GM19468 (cell line): Measurements from ENCODE around the gene RHBG.

Experiments
- ATAC-seq: cut with Tn5 transposase; IDR thresholded peaks from one replicate; pipeline ENCODE4 v1.9.1; 2021; ENCODE audit warnings: mild to moderate bottlenecking, moderate library complexity, moderate number of reproducible peaks; ENCODE audit not compliant: unreplicated experiment; ENCODE audit errors: extremely low read depth

Gene RHBG

GRCh38 chr1:156385534-156386031, 16.6 kb downstream of the RHBG start:
- ATAC-seq: no peak

DNA sequence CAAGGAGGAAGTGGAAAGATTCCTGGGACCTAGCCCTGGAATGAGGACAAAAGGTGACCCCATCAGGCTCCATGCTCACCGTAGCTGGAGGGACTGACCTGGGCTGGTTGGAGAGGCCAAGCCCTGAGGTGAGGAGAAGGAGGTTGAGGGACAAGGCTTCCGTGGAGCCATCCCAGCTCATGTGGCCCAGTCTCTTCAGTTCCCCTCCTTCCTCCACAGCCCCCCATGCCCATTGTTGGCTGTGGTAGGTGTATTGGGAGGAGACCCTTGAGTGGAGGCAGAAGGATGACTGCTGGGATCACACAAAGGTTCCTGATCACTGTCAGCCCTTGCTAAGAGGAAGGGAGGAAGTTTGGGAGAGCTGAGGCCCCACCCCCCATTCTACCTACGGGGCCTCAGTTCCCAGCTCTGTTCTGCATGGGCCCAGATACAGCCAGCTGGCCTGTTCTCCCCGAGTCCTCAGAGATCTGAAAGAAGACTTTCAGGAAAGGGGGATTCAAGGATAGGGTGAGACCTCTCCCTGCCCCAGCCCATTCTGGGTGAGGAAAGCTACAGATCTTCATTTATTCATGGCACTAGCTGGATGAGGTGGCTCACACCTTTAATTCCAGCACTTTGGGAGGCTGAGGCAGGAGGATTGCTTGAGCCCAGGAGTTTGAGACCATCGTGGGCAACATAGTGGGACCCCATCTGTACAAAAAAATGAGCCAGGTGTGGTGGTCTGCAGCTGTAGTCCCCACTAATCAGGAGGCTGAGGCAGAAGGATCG, 17.3 kb downstream of the RHBG start:
- ATAC-seq: no peak

GRCh38 chr1:156386949-156387869, 18.2 kb downstream of the RHBG start:
- no peak for ATAC-seq

GRCh38 chr1:156387870-156388173, 18.8 kb downstream of the RHBG start:
- no peak for ATAC-seq

DNA sequence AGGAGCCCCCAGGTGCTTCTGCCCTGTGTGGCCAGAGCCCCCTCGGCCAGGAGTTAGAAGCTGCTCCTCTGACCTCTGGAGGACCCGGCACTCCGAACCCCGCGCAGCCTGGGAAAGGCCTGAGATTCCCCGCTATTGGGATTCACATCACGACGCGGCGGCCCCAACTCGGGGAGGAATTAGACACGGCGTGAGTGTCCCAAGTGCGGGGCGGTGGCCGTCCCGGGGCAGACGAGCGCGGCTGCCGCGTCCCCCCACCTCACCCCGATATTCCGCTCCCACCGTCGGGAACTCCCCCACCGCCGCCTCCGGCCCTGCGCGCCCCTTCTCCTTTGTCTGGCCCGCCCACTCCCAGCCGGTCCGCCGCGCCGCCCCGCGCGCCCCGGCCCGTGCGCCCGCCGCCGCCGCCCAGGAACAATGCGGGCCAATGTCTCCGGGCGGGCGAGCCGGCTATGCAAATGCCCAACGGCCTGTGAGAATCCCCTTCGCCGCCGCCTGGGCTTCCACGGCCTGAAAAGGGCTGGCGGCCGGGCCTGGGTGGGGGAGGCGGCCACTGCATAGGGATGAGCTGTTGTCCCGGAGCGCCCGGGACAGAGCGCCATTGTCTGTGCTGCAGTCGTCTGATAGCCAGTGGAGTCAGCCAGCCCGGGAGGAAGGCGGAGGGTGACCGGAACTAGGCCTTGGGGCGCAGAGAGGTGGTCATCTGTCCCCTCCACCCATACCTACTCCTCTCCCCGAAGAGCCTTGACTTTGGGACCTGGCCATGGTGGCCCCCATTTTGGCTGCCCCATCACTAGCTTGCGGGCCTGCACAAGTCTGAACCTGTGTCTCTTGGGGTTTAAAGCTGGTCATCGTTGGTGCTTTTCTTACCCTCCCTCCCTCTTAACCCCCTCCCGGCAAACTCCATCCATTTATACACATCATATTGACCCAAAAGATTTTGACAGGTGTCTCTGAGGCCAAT, 19.4 kb downstream of the RHBG start:
- no peak for ATAC-seq

DNA sequence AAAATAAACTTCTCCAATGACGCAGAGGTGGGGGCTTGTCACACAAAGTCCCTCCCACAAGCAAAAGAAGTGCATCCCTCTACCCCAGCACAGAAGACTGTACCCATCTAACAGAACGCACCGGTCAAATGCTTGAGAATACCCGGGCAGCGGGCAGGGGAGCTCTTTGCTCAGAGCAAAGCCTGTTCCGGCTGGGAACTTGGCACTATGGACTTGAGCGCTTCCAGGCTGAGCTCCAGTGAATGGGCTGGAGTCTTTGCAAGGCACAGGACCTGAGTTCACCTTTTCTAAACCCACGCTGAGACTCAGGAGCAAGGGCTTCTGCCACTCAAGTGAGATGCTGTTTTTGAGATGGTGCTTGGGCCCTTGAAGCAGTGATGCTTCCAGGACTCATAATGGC, 20.3 kb downstream of the RHBG start:
- no peak for ATAC-seq

DNA sequence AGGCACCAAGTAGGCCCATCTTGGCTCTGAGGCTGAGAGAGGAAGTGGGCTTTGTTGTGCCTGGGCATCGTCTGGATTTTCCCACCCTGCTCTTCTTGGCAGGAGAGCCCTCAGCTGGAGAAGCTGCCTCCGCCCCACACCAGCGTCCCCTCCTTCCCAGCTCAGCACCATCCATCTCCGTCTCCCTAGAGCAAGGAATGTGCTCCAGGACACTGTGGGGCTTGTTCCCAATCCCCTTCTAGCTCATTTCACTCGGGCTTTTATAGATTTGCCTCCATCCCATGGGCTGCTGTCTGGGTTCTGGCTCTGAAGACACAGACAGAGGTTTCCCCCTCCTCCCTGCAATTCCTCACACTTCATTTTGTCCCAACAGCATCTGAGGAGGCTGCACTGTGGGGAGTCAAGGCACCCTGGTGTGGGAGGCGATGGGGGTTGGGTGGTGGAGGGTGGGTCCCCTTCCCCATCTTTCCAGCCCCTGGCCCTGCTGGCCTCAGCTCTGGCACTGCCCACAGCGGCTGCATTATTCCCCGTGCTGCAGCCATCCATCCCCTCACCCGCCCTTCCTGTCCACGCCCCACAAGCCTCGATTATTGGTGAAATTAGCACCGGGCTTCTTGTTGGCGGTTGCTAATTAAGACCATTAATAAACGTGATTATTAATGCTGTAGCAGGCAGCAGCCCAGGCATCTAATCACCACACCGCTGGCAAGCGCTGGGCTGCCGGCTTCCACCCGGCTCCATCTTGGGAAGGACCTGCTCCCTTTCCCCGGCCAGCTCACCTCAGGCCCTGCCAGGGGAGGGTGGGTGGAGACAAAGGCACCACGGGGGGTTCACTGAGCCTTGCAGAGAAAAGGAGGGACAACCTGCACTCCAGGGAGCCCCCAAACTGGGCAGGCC, 21.7 kb downstream of the RHBG start:
- no peak for ATAC-seq

DNA sequence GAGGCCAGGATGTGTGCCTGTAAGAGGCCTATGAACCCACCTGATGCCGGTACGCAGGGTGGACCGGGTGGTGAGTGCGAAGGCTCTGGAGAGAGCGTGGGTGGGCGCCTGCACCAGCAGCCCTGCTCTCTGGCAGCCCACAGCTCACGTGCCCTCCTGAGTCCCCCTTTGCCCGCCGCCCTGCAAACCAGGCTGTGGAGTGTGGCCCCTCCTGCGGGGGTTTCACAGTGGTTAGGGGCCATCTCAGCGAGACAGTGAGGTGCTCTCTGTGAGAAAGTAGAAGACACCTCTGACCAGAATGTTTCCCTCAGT, 22.3 kb downstream of the RHBG start:
- ATAC-seq: no peak

DNA sequence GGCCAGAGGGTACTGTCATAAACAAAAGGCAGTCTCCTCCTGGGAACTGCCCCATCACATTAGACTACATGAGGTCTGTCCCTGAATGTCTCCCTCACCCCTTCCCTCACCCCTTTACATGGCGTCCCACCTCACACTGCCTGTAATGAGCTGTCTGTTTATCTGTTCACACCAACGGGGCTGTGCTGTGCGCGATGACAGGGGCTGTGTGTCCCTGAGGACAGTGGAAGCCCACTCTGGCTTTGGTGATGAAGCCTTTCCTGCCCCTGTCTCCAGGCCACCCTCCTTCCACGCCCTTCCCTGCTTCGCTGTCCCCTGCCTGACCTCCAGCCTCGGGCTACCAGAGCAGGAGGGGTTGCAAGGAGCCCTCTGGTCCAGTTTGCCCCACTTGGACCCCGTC, 22.7 kb downstream of the RHBG start:
- ATAC-seq: no peak

- ATAC-seq: no peak
Observed at GRCh38 chr1:156392452-156392853, 23.4 kb downstream of the RHBG start.

DNA sequence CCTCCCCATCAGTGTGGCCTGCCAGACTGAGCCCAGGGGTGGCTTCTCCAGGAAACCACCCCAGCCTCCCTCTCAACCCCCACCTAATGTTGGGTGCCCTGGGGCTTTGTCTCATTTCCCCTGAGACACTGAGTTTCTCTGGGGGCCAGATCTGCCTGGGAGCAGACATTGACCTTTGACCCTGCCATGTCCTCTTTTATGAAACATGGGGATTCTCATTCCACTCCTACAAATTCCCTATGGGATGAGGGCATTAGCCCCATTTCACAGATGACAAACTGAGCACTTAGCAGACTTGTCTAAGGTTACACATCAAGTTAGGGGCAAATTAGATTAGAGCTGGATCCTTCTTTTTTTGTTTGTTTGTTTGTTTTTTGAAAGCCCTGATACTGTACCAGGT, 24.1 kb downstream of the RHBG start:
- no peak for ATAC-seq

GRCh38 chr1:156394082-156394481, 25.1 kb downstream of the RHBG start:
- no peak for ATAC-seq

DNA sequence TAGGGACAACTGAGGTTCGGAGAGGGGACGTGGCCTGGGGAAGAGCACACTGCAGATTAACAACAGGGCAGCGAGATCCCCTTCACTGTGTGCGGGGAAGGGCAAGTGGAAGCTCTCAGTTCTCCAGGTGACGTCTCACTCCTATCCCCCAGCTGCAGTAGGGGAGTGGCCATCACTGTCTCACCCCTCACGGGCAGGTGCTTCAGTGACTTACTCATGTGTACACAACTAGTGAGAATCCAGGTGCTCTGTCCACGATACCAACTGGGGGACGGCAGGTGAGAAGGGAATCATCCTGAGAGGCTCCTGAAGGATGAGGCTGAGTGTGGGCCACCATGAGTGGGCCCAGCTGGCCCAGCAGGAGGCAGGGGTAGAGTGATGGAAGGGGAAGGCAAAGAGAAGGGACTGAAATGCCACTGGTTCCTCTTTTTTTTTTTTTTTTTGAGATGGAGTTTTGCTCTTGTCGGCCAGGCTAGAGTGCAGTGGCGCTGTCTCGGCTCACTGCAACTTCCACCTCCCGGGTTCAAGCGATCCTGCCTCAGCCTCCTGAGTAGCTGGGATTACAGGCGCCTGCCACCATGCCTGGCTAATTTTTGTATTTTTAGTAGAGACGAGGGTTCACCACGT, 25.9 kb downstream of the RHBG start:
- ATAC-seq: no peak

GRCh38 chr1:156399355-156400125, 30.5 kb downstream of the RHBG start:
- no peak for ATAC-seq

DNA sequence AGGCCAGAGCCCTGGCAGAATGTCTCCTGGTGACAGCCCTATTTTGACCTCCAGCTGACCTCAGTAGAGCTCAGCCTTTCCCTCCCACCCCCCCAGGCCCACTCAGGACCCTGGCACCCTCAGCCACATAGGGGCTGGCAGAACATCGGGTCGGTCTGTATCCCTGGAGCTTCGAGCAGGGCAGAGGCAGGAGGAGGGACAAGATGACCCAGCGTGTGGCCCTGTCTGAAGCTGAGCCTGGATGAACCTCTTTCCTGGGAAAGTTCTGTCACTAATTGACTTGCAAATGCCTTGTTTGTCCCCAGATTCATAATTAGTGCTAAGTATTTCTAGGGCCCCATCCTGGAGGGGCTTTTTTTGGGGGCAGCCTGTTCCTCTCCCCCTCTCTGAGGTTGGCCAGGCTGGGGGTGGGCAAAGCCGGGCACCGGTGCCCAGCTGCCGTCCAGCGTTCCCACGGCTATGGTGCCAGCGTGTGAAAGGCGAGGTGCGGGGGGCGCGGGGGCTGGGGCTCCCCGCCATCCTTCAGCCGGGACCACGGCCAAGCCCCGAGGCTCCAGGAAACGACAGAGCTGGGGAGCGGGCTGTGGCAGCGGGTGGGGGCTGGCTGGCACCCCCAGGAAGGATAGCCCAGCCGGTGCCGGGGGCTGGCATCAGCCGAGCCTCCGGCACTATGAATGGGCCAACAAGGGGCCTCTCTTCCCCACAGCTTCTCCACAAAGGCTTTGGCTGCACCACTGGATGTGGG, 31.4 kb downstream of the RHBG start:
- ATAC-seq: no peak

- ATAC-seq: no peak
Observed at GRCh38 chr1:156401041-156401574, 32.1 kb downstream of the RHBG start.

- no peak for ATAC-seq
Observed at GRCh38 chr1:156401681-156402081, 32.7 kb downstream of the RHBG start.
